Peyer's patch (tissue), 4 donors: ENCODE results near the gene PDZD8.

Experiments used
- POLR2A ChIP-seq, 2 donors: fragments of 450-650 bp; IDR thresholded peaks; one replicate each; pipeline ENCODE4 v1.5.1; 2017; ENCODE audit warnings: antibody characterized with exemption in 2 of 2, mild to moderate bottlenecking in 2 of 2, moderate library complexity in 2 of 2
- TF ChIP-seq, protein P1 (sequence below), 6 experiments: fragments of 450-650 bp in 4 of 6; fragments of 200-600 bp in 2 of 6; sonication (generic) in 1 of 6; IDR thresholded peaks; one replicate each; pipeline ENCODE4 v1.5.1; 2017 to 2019; ENCODE audit warnings: antibody characterized with exemption in 6 of 6, mild to moderate bottlenecking in 3 of 6, moderate library complexity in 1 of 6

DNA sequence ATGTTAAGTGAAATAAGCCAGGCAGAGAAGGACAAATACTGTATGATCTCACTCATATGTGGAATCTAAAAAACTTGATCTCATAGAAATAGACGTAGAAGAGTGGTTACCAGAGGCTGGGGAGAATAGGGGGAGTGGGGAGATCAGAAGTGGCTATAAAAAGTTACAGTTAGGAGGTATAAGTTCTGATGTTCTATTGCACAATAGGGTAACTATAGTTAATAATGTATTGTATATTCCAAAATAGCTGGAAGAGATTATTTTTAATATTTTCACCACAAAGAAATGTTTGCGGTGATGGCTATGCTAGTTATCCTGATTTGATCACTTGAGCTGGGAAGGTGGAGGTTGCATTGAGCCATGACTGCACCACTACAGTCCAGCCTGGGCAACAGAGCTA lies 80.5 kb downstream of the PDZD8 start:
- TF ChIP-seq, protein P1, sequence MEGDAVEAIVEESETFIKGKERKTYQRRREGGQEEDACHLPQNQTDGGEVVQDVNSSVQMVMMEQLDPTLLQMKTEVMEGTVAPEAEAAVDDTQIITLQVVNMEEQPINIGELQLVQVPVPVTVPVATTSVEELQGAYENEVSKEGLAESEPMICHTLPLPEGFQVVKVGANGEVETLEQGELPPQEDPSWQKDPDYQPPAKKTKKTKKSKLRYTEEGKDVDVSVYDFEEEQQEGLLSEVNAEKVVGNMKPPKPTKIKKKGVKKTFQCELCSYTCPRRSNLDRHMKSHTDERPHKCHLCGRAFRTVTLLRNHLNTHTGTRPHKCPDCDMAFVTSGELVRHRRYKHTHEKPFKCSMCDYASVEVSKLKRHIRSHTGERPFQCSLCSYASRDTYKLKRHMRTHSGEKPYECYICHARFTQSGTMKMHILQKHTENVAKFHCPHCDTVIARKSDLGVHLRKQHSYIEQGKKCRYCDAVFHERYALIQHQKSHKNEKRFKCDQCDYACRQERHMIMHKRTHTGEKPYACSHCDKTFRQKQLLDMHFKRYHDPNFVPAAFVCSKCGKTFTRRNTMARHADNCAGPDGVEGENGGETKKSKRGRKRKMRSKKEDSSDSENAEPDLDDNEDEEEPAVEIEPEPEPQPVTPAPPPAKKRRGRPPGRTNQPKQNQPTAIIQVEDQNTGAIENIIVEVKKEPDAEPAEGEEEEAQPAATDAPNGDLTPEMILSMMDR (IDR thresholded peaks at IDR 0.05), result no peak
- TF ChIP-seq POLR2A (IDR thresholded peaks at IDR 0.05), result no peak
